ENCODE results near the gene C6orf15.

DNA sequence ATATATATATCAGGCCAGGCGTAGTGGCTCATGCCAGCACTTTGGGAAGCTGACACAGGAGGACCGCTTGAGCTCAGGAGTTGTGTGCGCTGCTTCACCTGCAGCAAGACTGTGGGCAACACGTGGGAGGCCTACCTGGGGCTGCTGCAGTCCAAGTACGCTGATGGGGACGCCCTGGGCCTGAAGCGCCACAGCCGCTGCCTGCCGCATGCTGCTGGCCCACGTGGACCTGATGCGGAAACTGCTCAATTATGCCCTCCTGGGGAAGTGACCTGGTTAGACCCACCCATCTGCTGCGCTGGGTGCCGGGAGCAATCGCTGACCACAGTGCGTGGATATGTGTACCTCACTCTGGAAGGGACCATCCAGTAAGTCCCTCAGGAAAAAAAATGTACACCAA, 28.3 kb upstream of the C6orf15 start:
- no peak for TF ChIP-seq JUND (IDR thresholded peaks at IDR 0.05)
- TF ChIP-seq EZH2phosphoT487 (IDR thresholded peaks at IDR 0.05; ENCODE audit: borderline replicate concordance) = no peak
- no peak for TF ChIP-seq EZH2 (IDR thresholded peaks at IDR 0.05)
- TF ChIP-seq POLR2A (IDR thresholded peaks at IDR 0.05; ENCODE audit: borderline replicate concordance, extremely low read depth, insufficient read depth, insufficient read length) = no peak
- TF ChIP-seq, protein P1, sequence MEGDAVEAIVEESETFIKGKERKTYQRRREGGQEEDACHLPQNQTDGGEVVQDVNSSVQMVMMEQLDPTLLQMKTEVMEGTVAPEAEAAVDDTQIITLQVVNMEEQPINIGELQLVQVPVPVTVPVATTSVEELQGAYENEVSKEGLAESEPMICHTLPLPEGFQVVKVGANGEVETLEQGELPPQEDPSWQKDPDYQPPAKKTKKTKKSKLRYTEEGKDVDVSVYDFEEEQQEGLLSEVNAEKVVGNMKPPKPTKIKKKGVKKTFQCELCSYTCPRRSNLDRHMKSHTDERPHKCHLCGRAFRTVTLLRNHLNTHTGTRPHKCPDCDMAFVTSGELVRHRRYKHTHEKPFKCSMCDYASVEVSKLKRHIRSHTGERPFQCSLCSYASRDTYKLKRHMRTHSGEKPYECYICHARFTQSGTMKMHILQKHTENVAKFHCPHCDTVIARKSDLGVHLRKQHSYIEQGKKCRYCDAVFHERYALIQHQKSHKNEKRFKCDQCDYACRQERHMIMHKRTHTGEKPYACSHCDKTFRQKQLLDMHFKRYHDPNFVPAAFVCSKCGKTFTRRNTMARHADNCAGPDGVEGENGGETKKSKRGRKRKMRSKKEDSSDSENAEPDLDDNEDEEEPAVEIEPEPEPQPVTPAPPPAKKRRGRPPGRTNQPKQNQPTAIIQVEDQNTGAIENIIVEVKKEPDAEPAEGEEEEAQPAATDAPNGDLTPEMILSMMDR (IDR thresholded peaks at IDR 0.05 in 2 of 3, conservative IDR thresholded peaks at IDR 0.05 in 1 of 3; ENCODE audit: borderline replicate concordance in 1 of 3, insufficient read depth in 1 of 3, low read depth in 2 of 3, low read length in 2 of 3) = no peak
- no peak for TF ChIP-seq POLR2AphosphoS5 (IDR thresholded peaks at IDR 0.05; ENCODE audit: low read depth, low read length)
- TF ChIP-seq SIN3A (IDR thresholded peaks at IDR 0.05; ENCODE audit: low read depth) = no peak
- no peak for TF ChIP-seq ELF1 (IDR thresholded peaks at IDR 0.05; ENCODE audit: borderline replicate concordance, low read depth)
- TF ChIP-seq SP1 (IDR thresholded peaks at IDR 0.05; ENCODE audit: low read depth) = no peak
- TF ChIP-seq, protein P2, sequence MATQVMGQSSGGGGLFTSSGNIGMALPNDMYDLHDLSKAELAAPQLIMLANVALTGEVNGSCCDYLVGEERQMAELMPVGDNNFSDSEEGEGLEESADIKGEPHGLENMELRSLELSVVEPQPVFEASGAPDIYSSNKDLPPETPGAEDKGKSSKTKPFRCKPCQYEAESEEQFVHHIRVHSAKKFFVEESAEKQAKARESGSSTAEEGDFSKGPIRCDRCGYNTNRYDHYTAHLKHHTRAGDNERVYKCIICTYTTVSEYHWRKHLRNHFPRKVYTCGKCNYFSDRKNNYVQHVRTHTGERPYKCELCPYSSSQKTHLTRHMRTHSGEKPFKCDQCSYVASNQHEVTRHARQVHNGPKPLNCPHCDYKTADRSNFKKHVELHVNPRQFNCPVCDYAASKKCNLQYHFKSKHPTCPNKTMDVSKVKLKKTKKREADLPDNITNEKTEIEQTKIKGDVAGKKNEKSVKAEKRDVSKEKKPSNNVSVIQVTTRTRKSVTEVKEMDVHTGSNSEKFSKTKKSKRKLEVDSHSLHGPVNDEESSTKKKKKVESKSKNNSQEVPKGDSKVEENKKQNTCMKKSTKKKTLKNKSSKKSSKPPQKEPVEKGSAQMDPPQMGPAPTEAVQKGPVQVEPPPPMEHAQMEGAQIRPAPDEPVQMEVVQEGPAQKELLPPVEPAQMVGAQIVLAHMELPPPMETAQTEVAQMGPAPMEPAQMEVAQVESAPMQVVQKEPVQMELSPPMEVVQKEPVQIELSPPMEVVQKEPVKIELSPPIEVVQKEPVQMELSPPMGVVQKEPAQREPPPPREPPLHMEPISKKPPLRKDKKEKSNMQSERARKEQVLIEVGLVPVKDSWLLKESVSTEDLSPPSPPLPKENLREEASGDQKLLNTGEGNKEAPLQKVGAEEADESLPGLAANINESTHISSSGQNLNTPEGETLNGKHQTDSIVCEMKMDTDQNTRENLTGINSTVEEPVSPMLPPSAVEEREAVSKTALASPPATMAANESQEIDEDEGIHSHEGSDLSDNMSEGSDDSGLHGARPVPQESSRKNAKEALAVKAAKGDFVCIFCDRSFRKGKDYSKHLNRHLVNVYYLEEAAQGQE (IDR thresholded peaks at IDR 0.05; ENCODE audit: low read depth) = no peak
- no peak for TF ChIP-seq RAD21 (IDR thresholded peaks at IDR 0.05; ENCODE audit: low read depth)
- TF ChIP-seq ZNF274 (IDR thresholded peaks at IDR 0.05; ENCODE audit: low read depth, low read length) = no peak
- TF ChIP-seq, protein P3, sequence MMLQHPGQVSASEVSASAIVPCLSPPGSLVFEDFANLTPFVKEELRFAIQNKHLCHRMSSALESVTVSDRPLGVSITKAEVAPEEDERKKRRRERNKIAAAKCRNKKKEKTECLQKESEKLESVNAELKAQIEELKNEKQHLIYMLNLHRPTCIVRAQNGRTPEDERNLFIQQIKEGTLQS (IDR thresholded peaks at IDR 0.05) = no peak
- TF ChIP-seq FOSL1 (IDR thresholded peaks at IDR 0.05; ENCODE audit: low read depth) = no peak
